Measurements from ENCODE around the gene DOK6. TPM values are rescaled to one million over a fixed set of nuclear protein-coding genes. Genes with fewer than 3 reads are reported as not detected.

The DOK6 gene
- total RNA-seq, 1 donor from 2014 or later: 8.9 TPM

GRCh38 chr18:69734536-69734935 lies 333.8 kb downstream of the DOK6 start:
- no peak overlapping the region for H3K4me3 Mint-ChIP-seq (ENCODE audit: unreplicated experiment)
- no peak overlapping the region for H3K27ac Mint-ChIP-seq (ENCODE audit: unreplicated experiment)
- no peaks in the 10 kb centered on the region for H3K9me3 Mint-ChIP-seq (ENCODE audit: low read depth)
- no peaks in the 10 kb centered on the region for H3K4me1 Mint-ChIP-seq (ENCODE audit: low read depth)
- TF ChIP-seq, protein P1, sequence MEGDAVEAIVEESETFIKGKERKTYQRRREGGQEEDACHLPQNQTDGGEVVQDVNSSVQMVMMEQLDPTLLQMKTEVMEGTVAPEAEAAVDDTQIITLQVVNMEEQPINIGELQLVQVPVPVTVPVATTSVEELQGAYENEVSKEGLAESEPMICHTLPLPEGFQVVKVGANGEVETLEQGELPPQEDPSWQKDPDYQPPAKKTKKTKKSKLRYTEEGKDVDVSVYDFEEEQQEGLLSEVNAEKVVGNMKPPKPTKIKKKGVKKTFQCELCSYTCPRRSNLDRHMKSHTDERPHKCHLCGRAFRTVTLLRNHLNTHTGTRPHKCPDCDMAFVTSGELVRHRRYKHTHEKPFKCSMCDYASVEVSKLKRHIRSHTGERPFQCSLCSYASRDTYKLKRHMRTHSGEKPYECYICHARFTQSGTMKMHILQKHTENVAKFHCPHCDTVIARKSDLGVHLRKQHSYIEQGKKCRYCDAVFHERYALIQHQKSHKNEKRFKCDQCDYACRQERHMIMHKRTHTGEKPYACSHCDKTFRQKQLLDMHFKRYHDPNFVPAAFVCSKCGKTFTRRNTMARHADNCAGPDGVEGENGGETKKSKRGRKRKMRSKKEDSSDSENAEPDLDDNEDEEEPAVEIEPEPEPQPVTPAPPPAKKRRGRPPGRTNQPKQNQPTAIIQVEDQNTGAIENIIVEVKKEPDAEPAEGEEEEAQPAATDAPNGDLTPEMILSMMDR (IDR thresholded peaks at IDR 0.05): no peak
- no peaks in the 10 kb centered on the region for H3K27me3 Mint-ChIP-seq (ENCODE audit: low read depth)
- DNase-seq (ENCODE audit: low spot score): no peak
- H3K36me3 Mint-ChIP-seq (ENCODE audit: low read depth): no peaks in the 10 kb centered on the region

GRCh38 chr18:69736730-69737129 lies 336.0 kb downstream of the DOK6 start:
- Mint-ChIP-seq H3K27me3 (ENCODE audit: low read depth) (no peaks in the 10 kb centered on the region), H3K4me1 (ENCODE audit: low read depth) (no peaks in the 10 kb centered on the region), H3K36me3 (ENCODE audit: low read depth) (peaks cover 1% of the 10 kb centered on the region), H3K4me3 (ENCODE audit: unreplicated experiment) (no peak overlapping the region), H3K27ac (ENCODE audit: unreplicated experiment) (no peak overlapping the region), H3K9me3 (ENCODE audit: low read depth) (no peaks in the 10 kb centered on the region)
- no peak for DNase-seq (ENCODE audit: low spot score)
- TF ChIP-seq, protein P1 (IDR thresholded peaks at IDR 0.05): no peak

GRCh38 chr18:69737851-69738250 lies 337.2 kb downstream of the DOK6 start:
- no peaks in the 10 kb centered on the region for H3K4me1 Mint-ChIP-seq (ENCODE audit: low read depth)
- no peaks in the 10 kb centered on the region for H3K27me3 Mint-ChIP-seq (ENCODE audit: low read depth)
- no peaks in the 10 kb centered on the region for H3K9me3 Mint-ChIP-seq (ENCODE audit: low read depth)
- H3K4me3 Mint-ChIP-seq (ENCODE audit: unreplicated experiment): no peak overlapping the region
- no peak overlapping the region for H3K27ac Mint-ChIP-seq (ENCODE audit: unreplicated experiment)
- H3K36me3 Mint-ChIP-seq (ENCODE audit: low read depth): peaks cover 1% of the 10 kb centered on the region
- TF ChIP-seq, protein P1 (IDR thresholded peaks at IDR 0.05): no peak
- no peak for DNase-seq (ENCODE audit: low spot score)

DNA sequence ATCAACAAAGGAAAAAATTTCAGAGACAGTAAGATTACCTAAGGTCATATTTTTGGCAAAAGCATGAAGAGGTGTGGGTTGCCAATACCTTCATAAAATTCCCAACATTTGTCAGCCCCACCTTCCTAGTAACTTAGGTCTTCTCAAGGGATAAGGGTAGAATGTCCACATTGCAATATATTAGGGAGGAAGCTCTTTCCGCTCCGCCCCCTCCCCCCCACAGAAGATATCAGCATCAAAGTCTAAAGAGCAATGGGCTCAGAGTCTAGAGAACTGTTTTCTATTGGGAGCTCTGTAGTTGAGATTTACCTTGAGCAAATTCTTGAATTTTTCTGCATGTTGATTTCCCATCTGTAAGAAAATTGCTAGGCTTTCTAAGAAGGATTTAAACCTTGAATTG lies 346.7 kb downstream of the DOK6 start:
- Mint-ChIP-seq H3K4me1 (ENCODE audit: low read depth) (no peaks in the 10 kb centered on the region), H3K27ac (ENCODE audit: unreplicated experiment) (no peak overlapping the region), H3K27me3 (ENCODE audit: low read depth) (no peaks in the 10 kb centered on the region), H3K36me3 (ENCODE audit: low read depth) (peaks cover 6% of the 10 kb centered on the region), H3K4me3 (ENCODE audit: unreplicated experiment) (no peak overlapping the region), H3K9me3 (ENCODE audit: low read depth) (peaks cover 11% of the 10 kb centered on the region)
- no peak for DNase-seq (ENCODE audit: low spot score)
- TF ChIP-seq, protein P1 (IDR thresholded peaks at IDR 0.05): no peak

DNA sequence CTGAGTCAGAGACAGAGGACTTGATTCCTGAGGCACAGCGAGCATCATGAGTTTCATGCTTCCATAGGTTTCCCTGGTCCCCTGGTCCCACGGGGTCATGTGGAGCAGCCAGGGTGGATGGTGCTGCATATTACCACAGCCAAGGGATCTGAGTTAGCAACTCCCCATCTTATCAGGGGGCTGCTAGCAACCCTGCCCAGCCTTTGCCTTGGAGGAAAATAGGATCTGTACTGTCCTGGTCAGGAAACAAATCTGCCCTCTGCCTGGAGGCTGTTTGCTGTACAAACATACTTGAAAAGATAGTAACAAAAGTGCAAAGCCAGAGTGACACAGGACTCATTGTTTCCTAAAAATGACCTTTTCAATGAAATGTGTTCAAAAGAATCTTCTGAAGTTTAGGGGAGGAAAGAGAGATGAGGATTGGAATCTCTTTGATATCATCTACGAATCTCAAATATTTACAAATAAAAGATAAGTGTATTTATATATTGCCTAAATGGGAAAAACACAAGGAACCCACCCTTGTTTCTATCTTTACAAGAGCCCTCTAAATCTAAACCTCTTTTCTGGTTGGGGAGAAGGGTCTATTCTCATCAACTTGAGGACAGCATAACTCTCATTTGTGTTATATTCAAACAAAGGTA lies 352.2 kb downstream of the DOK6 start:
- Mint-ChIP-seq H3K4me1 (ENCODE audit: low read depth) (peaks cover 5% of the 10 kb centered on the region), H3K27ac (ENCODE audit: unreplicated experiment) (no peak overlapping the region), H3K27me3 (ENCODE audit: low read depth) (no peaks in the 10 kb centered on the region), H3K9me3 (ENCODE audit: low read depth) (peaks cover 14% of the 10 kb centered on the region), H3K4me3 (ENCODE audit: unreplicated experiment) (no peak overlapping the region), H3K36me3 (ENCODE audit: low read depth) (peaks cover 8% of the 10 kb centered on the region)
- TF ChIP-seq, protein P1 (IDR thresholded peaks at IDR 0.05): no peak
- DNase-seq (ENCODE audit: low spot score): no peak

Measured in chondrocyte (in vitro differentiated cells).